Central memory CD8-positive, alpha-beta T cell (primary cell): ENCODE data around the gene SNRPD3.
"Not testable (repeated sequence)": the region's sequence is repeated elsewhere in the genome, so short reads cannot be mapped to it uniquely, and the experiment has no call there.

ENCODE experiments used
- ATAC-seq: fragments of 150-1000 bp; cut with Tn5 transposase; replicated peaks from 2 replicates; pipeline ENCODE4 v1.10.0; 2022; ENCODE audit warnings: mild to moderate bottlenecking, moderate FRiP score, moderate number of reproducible peaks; ENCODE audit not compliant: poor library complexity, severe bottlenecking; ENCODE audit errors: extremely low read depth
- DNase-seq, 2 donors: peaks; one replicate each; pipeline ENCODE4 v3.0.0; 2021; ENCODE audit warnings: low spot score in 2 of 2
- H3K27ac Mint-ChIP-seq: one replicate; pipeline ENCODE4 v1.8.0; 2022; ENCODE audit warnings: low read depth, mild to moderate bottlenecking, moderate library complexity, mixed read lengths
- H3K27me3 Mint-ChIP-seq: one replicate; pipeline ENCODE4 v1.8.0; 2022; ENCODE audit warnings: mixed read lengths
- H3K36me3 Mint-ChIP-seq: one replicate; pipeline ENCODE4 v1.8.0; 2022; ENCODE audit warnings: mild to moderate bottlenecking, moderate library complexity, mixed read lengths; ENCODE audit not compliant: insufficient read depth
- H3K4me1 Mint-ChIP-seq: one replicate; pipeline ENCODE4 v1.8.0; 2022; ENCODE audit warnings: mixed read lengths
- H3K4me3 Mint-ChIP-seq: one replicate; pipeline ENCODE4 v1.8.0; 2022; ENCODE audit warnings: mild to moderate bottlenecking, moderate library complexity, mixed read lengths
- H3K9me3 Mint-ChIP-seq: one replicate; pipeline ENCODE4 v1.8.0; 2022; ENCODE audit warnings: mixed read lengths

Gene SNRPD3

DNA sequence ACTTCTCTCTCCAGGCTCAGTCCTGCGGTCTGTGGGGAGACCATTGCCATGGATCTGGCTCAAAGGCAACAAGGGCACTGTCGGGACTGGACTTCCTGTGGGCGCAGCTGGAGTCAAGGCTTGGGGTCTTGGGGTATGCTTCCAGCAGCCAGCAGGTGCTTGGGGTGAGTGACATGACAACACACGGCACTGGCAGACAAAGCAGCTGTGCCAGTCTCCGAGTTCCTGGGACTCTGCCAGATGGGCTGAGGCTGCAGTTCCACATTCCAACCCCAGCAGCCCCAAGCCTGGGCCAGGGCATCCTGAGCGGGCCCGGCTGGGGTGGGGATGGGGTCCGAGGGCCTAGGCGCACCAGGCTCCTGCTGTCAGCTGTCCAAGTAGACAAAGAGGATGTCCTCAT lies 13.2 kb upstream of the SNRPD3 start:
- H3K27me3 Mint-ChIP-seq: no peaks in the 10 kb centered on the region
- no peaks in the 10 kb centered on the region for H3K4me1 Mint-ChIP-seq
- H3K36me3 Mint-ChIP-seq: peaks cover 35% of the 10 kb centered on the region
- H3K9me3 Mint-ChIP-seq: no peaks in the 10 kb centered on the region
- DNase-seq (no peak), ATAC-seq (no peak)
- H3K27ac Mint-ChIP-seq: peak overlapping the region; percentile 29
- no peak overlapping the region for H3K4me3 Mint-ChIP-seq

DNA sequence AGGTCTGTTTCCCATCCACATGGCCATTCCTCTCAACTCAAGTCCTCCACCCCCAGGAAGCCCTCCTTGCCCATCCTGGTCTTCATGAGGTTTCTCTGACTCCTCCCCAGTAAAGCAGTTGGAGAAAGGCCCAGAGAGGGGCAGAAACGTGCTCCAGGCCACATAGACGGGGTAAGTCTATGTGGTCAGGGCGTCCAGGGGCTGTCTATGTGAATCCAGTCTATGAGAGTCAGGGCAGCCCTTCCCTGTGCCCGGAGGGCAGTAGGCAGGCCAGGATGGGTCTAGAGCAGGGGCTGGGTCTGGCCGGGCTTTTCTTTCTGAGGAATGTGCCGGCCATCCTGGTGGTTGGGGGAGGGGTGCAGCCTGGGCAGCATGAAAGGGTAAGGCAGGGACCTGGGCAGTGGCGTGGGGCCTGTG lies 12.6 kb upstream of the SNRPD3 start:
- ATAC-seq: no peak
- no peaks in the 10 kb centered on the region for H3K4me1 Mint-ChIP-seq
- H3K4me3 Mint-ChIP-seq: no peak overlapping the region
- no peaks in the 10 kb centered on the region for H3K9me3 Mint-ChIP-seq
- no peaks in the 10 kb centered on the region for H3K27me3 Mint-ChIP-seq
- no peak for DNase-seq
- no peak overlapping the region for H3K27ac Mint-ChIP-seq
- H3K36me3 Mint-ChIP-seq: peaks cover 39% of the 10 kb centered on the region

DNA sequence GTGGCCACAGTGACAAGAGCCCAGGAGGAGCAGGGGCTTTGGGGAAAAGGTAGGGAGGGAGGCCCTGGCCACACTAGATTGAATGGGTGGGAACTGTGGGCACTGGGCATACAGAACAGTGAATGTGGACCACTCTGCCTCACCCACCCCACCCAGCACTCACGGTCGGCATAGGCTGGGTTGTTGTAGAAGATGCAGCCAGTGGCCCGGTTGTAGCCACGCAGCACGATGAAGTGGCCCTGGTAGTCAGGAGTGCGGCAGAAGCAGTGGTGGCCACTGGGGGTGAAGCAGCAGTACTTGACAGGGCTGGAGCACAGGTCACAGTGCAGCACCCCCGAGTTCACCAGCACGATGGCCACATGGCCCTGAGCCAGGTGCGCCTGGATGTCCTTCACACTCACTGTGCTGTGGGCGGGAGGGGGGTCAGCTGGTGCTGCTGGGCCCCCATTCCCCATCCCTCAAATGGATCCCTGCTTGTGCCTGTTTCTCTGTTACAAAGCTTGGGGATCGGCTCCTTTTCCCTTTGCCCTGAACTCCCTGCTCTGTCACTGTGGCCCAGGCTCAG lies 12.0 kb upstream of the SNRPD3 start:
- H3K9me3 Mint-ChIP-seq: no peaks in the 10 kb centered on the region
- ATAC-seq (no peak), DNase-seq (no peak)
- H3K27me3 Mint-ChIP-seq: no peaks in the 10 kb centered on the region
- H3K36me3 Mint-ChIP-seq: peaks cover 40% of the 10 kb centered on the region
- H3K4me1 Mint-ChIP-seq: no peaks in the 10 kb centered on the region
- no peak overlapping the region for H3K4me3 Mint-ChIP-seq
- H3K27ac Mint-ChIP-seq: no peak overlapping the region

DNA sequence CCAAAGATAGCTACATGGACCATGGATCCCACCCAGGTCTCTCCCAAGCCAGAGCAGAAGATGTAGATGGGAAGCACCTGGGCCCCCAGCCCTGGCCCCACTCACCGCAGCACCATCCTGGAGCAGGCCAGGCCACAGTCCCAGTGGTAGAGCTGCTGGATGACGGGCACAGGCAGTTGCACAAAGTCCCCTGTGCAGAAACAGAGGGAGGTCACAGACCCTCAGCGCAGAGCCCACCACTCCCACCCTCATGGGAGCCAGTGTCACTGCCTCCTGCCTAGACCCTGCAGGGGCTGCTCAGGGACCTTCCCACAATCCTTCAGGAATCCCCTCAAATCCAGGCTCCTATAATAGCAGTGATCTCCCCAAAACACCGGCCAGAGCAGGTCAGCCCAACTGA lies 7.0 kb upstream of the SNRPD3 start:
- Mint-ChIP-seq H3K27ac (no peak overlapping the region), H3K9me3 (no peaks in the 10 kb centered on the region), H3K36me3 (peaks cover 31% of the 10 kb centered on the region), H3K27me3 (no peaks in the 10 kb centered on the region), H3K4me1 (peaks cover 24% of the 10 kb centered on the region), H3K4me3 (no peak overlapping the region)
- DNase-seq: no peak
- ATAC-seq: no peak

DNA sequence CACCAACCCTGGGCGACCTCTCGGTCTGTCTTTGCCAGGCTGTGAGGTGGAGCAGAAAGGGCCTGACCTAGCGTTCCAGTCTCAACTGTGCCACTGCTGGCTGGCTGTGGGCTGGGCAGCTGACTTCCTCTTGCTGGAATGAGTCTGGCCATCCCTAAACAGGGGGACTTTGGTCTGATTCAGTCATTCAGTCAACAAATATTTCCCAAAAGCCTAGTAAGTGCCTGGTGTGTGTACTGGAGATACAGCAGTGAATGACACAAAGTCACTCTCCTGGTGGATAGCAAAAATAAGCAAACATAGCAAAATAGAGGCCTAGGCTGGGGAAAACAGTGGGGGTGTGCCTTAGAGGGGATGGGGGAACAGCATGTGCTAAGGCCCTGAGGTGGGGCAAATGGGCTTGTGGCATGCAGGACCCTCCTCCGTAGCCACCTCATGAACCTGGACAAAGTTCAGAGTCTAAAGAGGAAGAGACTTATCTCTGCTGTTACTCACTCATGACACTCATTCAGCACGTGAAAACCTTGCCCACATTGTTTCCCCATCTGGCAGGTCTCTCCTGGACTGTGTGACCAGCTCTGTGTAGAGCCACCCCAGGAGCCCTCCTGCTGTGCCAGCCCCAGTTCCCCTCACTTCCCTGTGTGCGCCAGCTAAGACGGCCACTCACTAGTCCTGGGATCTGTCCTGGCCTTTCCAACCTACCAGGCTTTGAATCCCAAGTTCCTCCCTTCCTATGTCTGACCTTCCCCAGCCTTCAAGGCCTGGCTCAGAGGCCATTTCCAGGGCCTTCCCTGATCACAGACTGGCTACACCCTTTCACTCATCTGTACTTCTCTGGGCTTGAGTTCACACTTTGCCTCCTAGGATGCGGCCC lies 5.5 kb upstream of the SNRPD3 start:
- ATAC-seq (no peak), DNase-seq (no peak)
- Mint-ChIP-seq H3K9me3 (no peaks in the 10 kb centered on the region), H3K4me1 (peaks cover 32% of the 10 kb centered on the region), H3K27me3 (no peaks in the 10 kb centered on the region), H3K36me3 (peaks cover 28% of the 10 kb centered on the region), H3K27ac (no peak overlapping the region), H3K4me3 (no peak overlapping the region)

DNA sequence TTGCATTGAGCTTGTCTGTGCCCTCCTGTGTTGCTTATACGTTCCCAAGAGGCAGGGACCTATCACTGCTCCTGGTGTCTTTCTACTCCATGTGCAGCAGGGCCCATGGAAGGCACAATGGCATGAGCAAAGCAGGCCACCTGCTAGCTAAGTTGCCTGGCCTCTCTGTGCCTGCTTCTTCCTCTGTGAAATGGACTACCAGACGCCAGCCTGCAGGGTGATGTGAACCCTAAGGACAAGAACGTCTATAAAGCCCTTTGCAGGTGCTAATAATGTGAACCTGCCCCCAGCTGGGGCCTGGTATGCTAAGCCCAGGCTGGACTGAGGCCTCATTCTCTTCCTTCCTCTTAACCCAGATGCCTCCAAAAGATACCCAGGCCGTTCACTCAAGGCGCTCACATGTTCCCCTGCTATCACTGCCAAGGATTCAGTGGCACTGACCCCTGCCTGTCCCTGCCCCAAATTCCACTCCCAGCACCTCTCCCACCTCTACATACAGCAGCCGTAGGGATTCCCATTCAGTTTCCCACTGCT lies 4.8 kb upstream of the SNRPD3 start:
- H3K9me3 Mint-ChIP-seq: no peaks in the 10 kb centered on the region
- H3K27me3 Mint-ChIP-seq: no peaks in the 10 kb centered on the region
- no peak overlapping the region for H3K27ac Mint-ChIP-seq
- DNase-seq (no peak), ATAC-seq (no peak)
- peaks cover 36% of the 10 kb centered on the region for H3K4me1 Mint-ChIP-seq
- peaks cover 33% of the 10 kb centered on the region for H3K36me3 Mint-ChIP-seq
- no peak overlapping the region for H3K4me3 Mint-ChIP-seq

DNA sequence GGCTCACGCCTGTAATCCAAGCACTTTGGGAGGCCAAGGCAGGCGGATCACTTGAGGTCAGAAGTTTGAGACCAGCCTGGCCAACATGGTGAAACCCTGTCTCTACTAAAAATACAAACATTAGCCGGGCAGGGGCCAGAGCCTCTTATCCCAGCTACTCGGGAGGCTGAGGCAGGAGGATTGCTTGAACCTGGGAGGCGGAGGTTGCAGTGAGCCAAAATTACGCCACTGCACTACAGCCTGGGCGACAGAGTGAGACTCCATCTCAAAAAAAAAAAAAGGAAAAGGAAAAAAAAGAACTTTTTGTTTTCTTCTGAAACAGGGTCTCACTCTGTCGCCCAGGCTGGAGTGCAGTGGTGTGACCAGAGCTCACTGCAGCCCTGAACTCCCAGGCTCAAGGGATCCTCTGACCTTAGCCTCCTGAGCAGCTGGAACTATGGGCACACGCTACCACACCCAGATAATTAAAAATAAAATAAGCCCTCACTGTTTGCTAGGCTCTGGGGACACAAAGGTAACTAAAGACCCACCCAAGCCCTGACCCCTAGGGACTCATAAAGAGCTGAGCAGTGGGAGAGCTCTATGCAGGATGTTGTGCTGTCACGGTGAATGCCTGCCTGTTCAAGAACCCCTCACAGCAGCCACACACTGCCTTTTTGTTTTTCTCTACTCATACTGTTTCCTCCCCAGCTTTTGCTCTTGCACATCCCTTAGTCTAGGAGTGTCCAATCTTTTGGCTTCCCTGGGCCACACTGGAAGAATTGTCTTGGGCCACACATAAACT lies 3.1 kb upstream of the SNRPD3 start:
- DNase-seq, ATAC-seq, H3K27me3 Mint-ChIP-seq, H3K9me3 Mint-ChIP-seq: not testable (repeated sequence)
- Mint-ChIP-seq H3K36me3 (peaks cover 24% of the 10 kb centered on the region), H3K4me1 (peaks cover 52% of the 10 kb centered on the region), H3K4me3 (peak overlapping the region; percentile 99), H3K27ac (peak overlapping the region; percentile 22)

DNA sequence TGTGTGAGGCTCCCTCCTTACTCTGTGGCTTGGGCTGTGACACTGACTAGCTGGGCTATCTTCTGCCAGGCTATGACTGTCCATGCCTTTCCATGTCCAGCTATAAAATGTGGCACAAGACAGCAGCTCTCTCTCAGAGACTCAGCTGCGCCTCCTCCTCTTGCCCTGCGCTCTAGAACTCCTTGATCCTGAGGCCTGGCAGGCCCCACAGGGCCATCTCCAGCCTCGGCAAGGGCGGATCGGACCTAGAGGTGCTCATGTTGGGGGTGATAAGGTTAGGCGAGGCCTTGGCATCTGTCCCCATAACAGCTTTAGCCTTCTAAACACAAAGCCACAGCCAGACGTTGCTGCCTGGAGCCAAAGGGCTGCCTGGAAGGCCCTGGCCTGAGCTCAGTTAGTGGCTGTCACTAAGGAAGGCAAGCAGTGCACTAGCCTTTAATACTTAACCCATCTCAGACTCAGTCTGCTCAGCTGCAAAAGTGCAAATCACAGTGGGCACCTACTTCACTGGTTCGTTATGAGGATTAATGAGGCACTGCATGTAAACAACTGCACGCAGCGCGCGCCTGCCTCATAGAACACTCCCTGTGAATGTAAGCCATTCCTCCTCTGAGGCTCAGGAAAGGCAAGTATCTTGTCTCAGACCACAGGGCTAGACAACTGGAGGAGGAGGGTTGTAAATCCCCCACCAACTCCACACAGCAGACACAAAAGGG lies 2.0 kb upstream of the SNRPD3 start:
- no peaks in the 10 kb centered on the region for H3K27me3 Mint-ChIP-seq
- DNase-seq: no peak
- no peak for ATAC-seq
- peak overlapping the region; percentile 83 for H3K27ac Mint-ChIP-seq
- H3K36me3 Mint-ChIP-seq: peaks cover 24% of the 10 kb centered on the region
- peak overlapping the region; percentile 99 for H3K4me3 Mint-ChIP-seq
- H3K4me1 Mint-ChIP-seq: peaks cover 61% of the 10 kb centered on the region
- H3K9me3 Mint-ChIP-seq: no peaks in the 10 kb centered on the region

DNA sequence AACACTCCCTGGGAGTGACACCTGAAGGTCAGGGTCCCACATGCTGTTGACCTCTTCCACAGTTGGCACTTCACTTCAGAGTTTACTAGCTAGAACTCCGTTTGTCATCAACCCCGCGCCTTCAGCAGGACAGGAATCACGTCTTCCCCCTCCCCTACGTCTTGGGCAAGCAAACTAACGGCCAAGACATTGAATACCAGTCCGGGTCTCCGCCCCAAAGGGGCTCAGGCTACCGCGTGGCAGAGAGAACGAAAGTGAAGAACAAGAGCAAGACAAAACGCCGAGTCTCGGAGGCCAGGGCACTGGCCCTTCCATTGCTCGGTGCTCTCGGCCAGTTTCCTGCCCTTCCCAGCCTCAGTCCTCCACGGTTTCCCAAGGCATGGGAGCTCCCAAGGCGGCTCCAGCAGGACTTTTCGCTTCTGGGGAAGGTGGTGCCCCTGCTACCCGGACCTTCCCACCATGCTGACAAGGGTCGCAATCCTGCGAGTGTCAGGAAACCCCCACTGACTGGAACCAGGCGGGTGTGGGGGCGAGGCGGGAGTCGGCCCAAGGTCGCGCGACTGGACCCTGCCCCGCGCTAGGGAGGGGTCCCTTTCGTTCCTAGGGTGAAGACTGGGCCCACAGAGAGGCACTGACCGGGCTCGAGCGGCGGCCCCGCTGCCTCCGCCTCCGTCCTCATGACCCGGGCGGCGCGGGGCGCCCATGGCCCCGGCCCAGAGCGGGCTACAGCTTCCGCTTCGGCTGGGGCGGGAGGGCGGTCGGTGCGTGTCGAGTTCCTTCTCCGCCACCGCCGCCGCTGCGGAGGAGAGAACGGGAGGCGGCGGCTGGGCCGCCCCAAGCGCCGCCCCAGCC lies 1.3 kb upstream of the SNRPD3 start, which contains the start of gene GUCD1:
Gene GUCD1 (minus strand): TSS at position 826 of the 852 bp plus-strand sequence. CDS start 147 bp downstream, at position 679.
- ATAC-seq: no peak
- peak within 1 kb of the TSS; percentile 96 for H3K27ac Mint-ChIP-seq
- no peaks in the 10 kb centered on the region for H3K27me3 Mint-ChIP-seq
- H3K36me3 Mint-ChIP-seq: peaks cover 26% of the 10 kb centered on the region
- peaks cover 66% of the 10 kb centered on the region for H3K4me1 Mint-ChIP-seq
- peak in 1 of 2 donors; percentile 16 for DNase-seq
- no peaks in the 10 kb centered on the region for H3K9me3 Mint-ChIP-seq
- peak within 1 kb of the TSS; percentile 99 for H3K4me3 Mint-ChIP-seq

DNA sequence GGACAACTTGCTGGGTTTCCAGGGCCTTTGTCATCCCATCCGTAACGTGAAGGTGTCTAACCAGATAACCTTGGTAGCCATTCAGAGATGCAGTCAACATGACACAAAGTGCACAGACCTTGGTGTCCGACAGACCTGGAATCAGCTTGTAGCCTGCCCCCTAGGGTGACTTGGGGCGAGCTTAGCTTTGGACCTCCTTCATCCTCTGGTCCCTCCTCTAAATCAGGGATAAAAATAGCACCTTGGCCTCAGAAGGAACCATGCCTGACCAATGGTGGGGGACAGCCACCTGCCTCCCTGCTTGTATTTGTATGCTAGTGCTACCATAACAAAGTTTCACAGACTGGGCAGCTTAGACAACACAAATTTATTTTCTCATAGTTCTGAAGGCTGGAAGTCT lies 3.7 kb downstream of the SNRPD3 start:
- Mint-ChIP-seq H3K9me3 (no peaks in the 10 kb centered on the region), H3K4me3 (no peak overlapping the region), H3K27ac (no peak overlapping the region), H3K4me1 (peaks cover 55% of the 10 kb centered on the region), H3K27me3 (no peaks in the 10 kb centered on the region), H3K36me3 (peaks cover 55% of the 10 kb centered on the region)
- ATAC-seq (no peak), DNase-seq (no peak)

DNA sequence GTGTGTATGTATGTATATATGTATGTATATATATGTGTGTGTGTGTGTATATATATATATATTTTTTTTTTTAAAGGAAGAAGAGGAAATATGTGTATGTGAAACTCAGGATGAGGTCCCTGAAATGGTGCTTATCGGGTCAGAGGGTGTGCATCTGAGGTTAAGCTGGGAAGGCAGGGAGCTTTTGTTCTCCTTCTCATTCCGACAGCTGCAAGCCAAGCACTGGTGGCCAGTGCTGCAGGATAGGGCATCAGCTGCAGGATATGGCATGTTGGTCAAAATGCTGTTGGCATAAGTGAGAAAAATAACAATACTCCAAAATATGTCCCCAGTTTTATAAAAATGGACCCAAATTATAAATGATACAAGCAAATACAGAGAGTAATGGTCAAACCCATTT lies 7.4 kb downstream of the SNRPD3 start:
- Mint-ChIP-seq H3K27ac (peak overlapping the region; percentile 54), H3K4me1 (peaks cover 53% of the 10 kb centered on the region), H3K27me3 (no peaks in the 10 kb centered on the region), H3K36me3 (peaks cover 54% of the 10 kb centered on the region), H3K4me3 (no peak overlapping the region), H3K9me3 (no peaks in the 10 kb centered on the region)
- DNase-seq: no peak
- no peak for ATAC-seq
